GM12891 (cell line): Measurements from ENCODE around the gene ACER2.

Experiments used
- POLR2A ChIP-seq: IDR thresholded peaks from 2 replicates; pipeline ENCODE4 v1.6.1; 2011; ENCODE audit warnings: low read depth, low read length, control low read depth
- POLR2AphosphoS5 ChIP-seq: IDR thresholded peaks from 2 replicates; pipeline ENCODE4 v1.6.1; 2011; ENCODE audit warnings: low read depth, low read length, control low read depth
- TAF1 ChIP-seq: IDR thresholded peaks from 2 replicates; pipeline ENCODE4 v1.6.1; 2011; ENCODE audit warnings: low read depth, low read length, control low read depth

- TF ChIP-seq POLR2A (no peak), TAF1 (no peak), POLR2AphosphoS5 (no peak)
These were observed 71.5 kb downstream of the ACER2 start for GRCh38 chr9:19480345-19480744.
